HG02588 (cell line): ENCODE data around the gene OSBPL9.
"Not testable (repeated sequence)": the region's sequence is repeated elsewhere in the genome, so short reads cannot be mapped to it uniquely, and the experiment has no call there.

Source experiments
- ATAC-seq: cut with Tn5 transposase; IDR thresholded peaks from one replicate; pipeline ENCODE4 v1.9.1; 2021; ENCODE audit warnings: mild to moderate bottlenecking, moderate library complexity; ENCODE audit not compliant: unreplicated experiment

Gene OSBPL9

GRCh38 chr1:51701782-51702181, 84.9 kb downstream of the OSBPL9 start:
- ATAC-seq = not testable (repeated sequence)

- not testable (repeated sequence) for ATAC-seq
Measured at GRCh38 chr1:51702220-51702619, 85.3 kb downstream of the OSBPL9 start.

GRCh38 chr1:51705035-51705434, 88.1 kb downstream of the OSBPL9 start:
- ATAC-seq = no peak

GRCh38 chr1:51708911-51709760, 92.2 kb downstream of the OSBPL9 start:
- ATAC-seq = no peak

GRCh38 chr1:51709951-51710350, 93.1 kb downstream of the OSBPL9 start:
- no peak for ATAC-seq

GRCh38 chr1:51712590-51712989, 95.7 kb downstream of the OSBPL9 start:
- ATAC-seq = no peak

GRCh38 chr1:51714374-51715019, 97.6 kb downstream of the OSBPL9 start:
- no peak for ATAC-seq

GRCh38 chr1:51715369-51715768, 98.5 kb downstream of the OSBPL9 start:
- ATAC-seq = no peak

GRCh38 chr1:51716746-51717145, 99.9 kb downstream of the OSBPL9 start:
- ATAC-seq = no peak

GRCh38 chr1:51717842-51718241, 101.0 kb downstream of the OSBPL9 start:
- ATAC-seq = no peak

- no peak for ATAC-seq
Measured at GRCh38 chr1:51719146-51719545, 102.3 kb downstream of the OSBPL9 start.

GRCh38 chr1:51724797-51725196, 107.9 kb downstream of the OSBPL9 start:
- ATAC-seq = no peak

GRCh38 chr1:51726051-51726450, 109.2 kb downstream of the OSBPL9 start:
- ATAC-seq = no peak

GRCh38 chr1:51726544-51727225, 109.8 kb downstream of the OSBPL9 start:
- ATAC-seq = no peak

- ATAC-seq = no peak
Measured at GRCh38 chr1:51727366-51727765, 110.5 kb downstream of the OSBPL9 start.

GRCh38 chr1:51728611-51729155, 111.8 kb downstream of the OSBPL9 start:
- ATAC-seq = no peak

GRCh38 chr1:51729156-51729823, 112.4 kb downstream of the OSBPL9 start:
- peak; percentile 90 for ATAC-seq

- peak; percentile 27 for ATAC-seq
Measured at GRCh38 chr1:51729824-51730301, 113.0 kb downstream of the OSBPL9 start.

- no peak for ATAC-seq
Measured at GRCh38 chr1:51731998-51732397, 115.1 kb downstream of the OSBPL9 start.

- no peak for ATAC-seq
Measured at GRCh38 chr1:51732701-51733425, 116.0 kb downstream of the OSBPL9 start.
